Measurements from ENCODE around the gene SKI. TPM values are rescaled to one million over a fixed set of nuclear protein-coding genes. Genes with fewer than 3 reads are reported as not detected.
"Not testable (repeated sequence)": the region's sequence is repeated elsewhere in the genome, so short reads cannot be mapped to it uniquely, and the experiment has no call there.

SKI gene
- total and polyA plus RNA-seq, 10 of the 15 experiments (the other 5 are each of a cell fraction or from before 2014, with no cell fraction given) = 0.03 to 14.9 (median 0.96) TPM

- H3K36me3 ChIP-seq (ENCODE audit: control insufficient read depth in 2 of 2, insufficient read depth in 2 of 2, low read length in 1 of 2) = no peaks in the 10 kb centered on the region
- ChIA-PET RAD21 (ENCODE audit: unreplicated experiment) (no interaction called here), CTCF (no interaction called here), POLR2A (no interaction called here), SMC1A (ENCODE audit: uncharacterized antibody, unreplicated experiment) (no interaction called here)
- H3K27me3 ChIP-seq (replicated peaks in 1 of 2; ENCODE audit: control insufficient read depth in 2 of 2, insufficient read depth in 2 of 2, low read length in 1 of 2) = no peaks in the 10 kb centered on the region
- H3K4me1 ChIP-seq (ENCODE audit: control insufficient read depth, insufficient read depth, low read length) = no peaks in the 10 kb centered on the region
- no peak for DNase-seq (ENCODE audit: low read depth, low spot score)
- no peak overlapping the region for H3K4me2 ChIP-seq (ENCODE audit: control insufficient read depth, insufficient read depth)
- in situ Hi-C loops (cut with MboI) = no loop called here
- no peak for TF ChIP-seq RCOR1 (conservative IDR thresholded peaks at IDR 0.05; ENCODE audit: low read depth, low read length)
- H3K9me3 ChIP-seq (replicated peaks; ENCODE audit: control insufficient read depth, insufficient read depth, low read length) = no peaks in the 10 kb centered on the region; the same call in 2 of the 3 replicates
- H3K79me2 ChIP-seq (ENCODE audit: control insufficient read depth, insufficient read depth, low read length) = no peaks in the 10 kb centered on the region
- H3K27ac ChIP-seq (ENCODE audit: control insufficient read depth, insufficient read depth) = no peak overlapping the region
- no peak overlapping the region for H2AFZ ChIP-seq (ENCODE audit: control insufficient read depth, low read depth, low read length)
- intact Hi-C loops (cut with micrococcal nuclease; ENCODE audit: unreplicated experiment) = no loop called here
- no peak for FAIRE-seq
- H3K4me3 ChIP-seq = no peak overlapping the region
- WGBS (ENCODE audit: insufficient coverage, insufficient replicate concordance, low lambda C conversion rate, missing lambda C conversion rate) = 51% methylated on average over 15 of the region's 21 CpGs
- ATAC-seq = no peak
- no peaks in the 10 kb centered on the region for H4K20me1 ChIP-seq (ENCODE audit: control insufficient read depth, insufficient read depth)
- H3K9ac ChIP-seq (ENCODE audit: control insufficient read depth, insufficient read depth, low read length) = no peak overlapping the region
- no TSS peak for BruUV-seq (replicated peaks)
Measured at GRCh38 chr1:2326524-2326923, 98.4 kb downstream of the SKI start.

- WGBS (ENCODE audit: insufficient coverage, insufficient replicate concordance, low lambda C conversion rate, missing lambda C conversion rate) = 95% methylated on average over 2 of the region's 2 CpGs
- H3K4me3 ChIP-seq; CTCF ChIA-PET; H4K20me1 ChIP-seq (ENCODE audit: control insufficient read depth, insufficient read depth); SMC1A ChIA-PET (ENCODE audit: uncharacterized antibody, unreplicated experiment); H2AFZ ChIP-seq (ENCODE audit: control insufficient read depth, low read depth, low read length); RAD21 ChIA-PET (ENCODE audit: unreplicated experiment); DNase-seq (ENCODE audit: low read depth, low spot score); H3K36me3 ChIP-seq (ENCODE audit: control insufficient read depth in 2 of 2, insufficient read depth in 2 of 2, low read length in 1 of 2); FAIRE-seq; intact Hi-C loops (cut with micrococcal nuclease; ENCODE audit: unreplicated experiment); H3K27ac ChIP-seq (ENCODE audit: control insufficient read depth, insufficient read depth); ATAC-seq; H3K9me3 ChIP-seq (replicated peaks; ENCODE audit: control insufficient read depth, insufficient read depth, low read length); H3K9ac ChIP-seq (ENCODE audit: control insufficient read depth, insufficient read depth, low read length); BruUV-seq (replicated peaks); H3K79me2 ChIP-seq (ENCODE audit: control insufficient read depth, insufficient read depth, low read length); POLR2A ChIA-PET; H3K27me3 ChIP-seq (replicated peaks in 1 of 2; ENCODE audit: control insufficient read depth in 2 of 2, insufficient read depth in 2 of 2, low read length in 1 of 2); H3K4me2 ChIP-seq (ENCODE audit: control insufficient read depth, insufficient read depth); H3K4me1 ChIP-seq (ENCODE audit: control insufficient read depth, insufficient read depth, low read length); in situ Hi-C loops (cut with MboI): not testable (repeated sequence)
Measured at GRCh38 chr1:2327162-2327561, 99.0 kb downstream of the SKI start.
